ENCODE measurements around the gene SMC6. TPM values are rescaled to one million over a fixed set of nuclear protein-coding genes. Genes with fewer than 3 reads are reported as not detected.

The SMC6 gene
- total and polyA plus RNA-seq, 8 donors = 3.3 to 67.4 (median 13.4) TPM

GRCh38 chr2:17752246-17752645, 1.4 kb downstream of the SMC6 start:
- Histone ChIP-seq H3K4me1 (peaks cover 4 to 38% (median 22%) of the 10 kb centered on the region in 4 donors), H3K36me3 (no peaks in the 10 kb centered on the region), H3K27me3 (no peaks in the 10 kb centered on the region), H3K9me3 (no peaks in the 10 kb centered on the region), H3K27ac (no peak overlapping the region), H3K4me3 (peak overlapping the region in 1 of 4 donors; percentile 87)
- no peak for DNase-seq
- TF ChIP-seq POLR2AphosphoS5 (IDR thresholded peaks at IDR 0.05) (no peak), EP300 (IDR thresholded peaks at IDR 0.05) (no peak), POLR2A (IDR thresholded peaks at IDR 0.05) (no peak), CTCF (IDR thresholded peaks at IDR 0.05) (no peak)
- 43 to 57% (median 54%) methylated on average over 3 of the region's 3 CpGs for WGBS, 5 donors
- intact Hi-C loops (cut with DNase I; ENCODE audit: low total_unique reads) = no loop called here

- no peak for TF ChIP-seq POLR2A (IDR thresholded peaks at IDR 0.05)
- no peak for TF ChIP-seq POLR2AphosphoS5 (IDR thresholded peaks at IDR 0.05)
- TF ChIP-seq EP300 (IDR thresholded peaks at IDR 0.05) = no peak
- no peak for TF ChIP-seq CTCF (IDR thresholded peaks at IDR 0.05)
- H3K27me3 ChIP-seq = no peaks in the 10 kb centered on the region
- peaks cover 0 to 3% (median under 1%) of the 10 kb centered on the region in 4 donors for H3K36me3 ChIP-seq
- WGBS, 5 donors = 79 to 91% (median 87%) methylated on average over 2 of the region's 2 CpGs
- no peak for DNase-seq
- no peaks in the 10 kb centered on the region for H3K9me3 ChIP-seq
- H3K27ac ChIP-seq = no peak overlapping the region
- intact Hi-C loops (cut with DNase I; ENCODE audit: low total_unique reads) = no loop called here
- no peak overlapping the region for H3K4me3 ChIP-seq
- H3K4me1 ChIP-seq = peaks cover 4 to 28% (median 21%) of the 10 kb centered on the region in 4 donors
Measured at GRCh38 chr2:17749753-17750438, 3.7 kb downstream of the SMC6 start.

GRCh38 chr2:17748745-17749144, 4.9 kb downstream of the SMC6 start:
- TF ChIP-seq EP300 (IDR thresholded peaks at IDR 0.05) (no peak), CTCF (IDR thresholded peaks at IDR 0.05) (no peak), POLR2A (IDR thresholded peaks at IDR 0.05) (no peak), POLR2AphosphoS5 (IDR thresholded peaks at IDR 0.05) (no peak)
- H3K27me3 ChIP-seq = no peaks in the 10 kb centered on the region
- DNase-seq = no peak
- peaks cover 0 to 20% (median 12%) of the 10 kb centered on the region in 4 donors for H3K4me1 ChIP-seq
- no peak overlapping the region for H3K4me3 ChIP-seq
- H3K9me3 ChIP-seq = no peaks in the 10 kb centered on the region
- 83 to 93% (median 84%) methylated on average over 6 of the region's 6 CpGs for WGBS, 5 donors
- H3K36me3 ChIP-seq = peaks cover 0 to 14% (median 8%) of the 10 kb centered on the region in 4 donors
- no peak overlapping the region for H3K27ac ChIP-seq
- intact Hi-C loops (cut with DNase I; ENCODE audit: low total_unique reads) = no loop called here

- Histone ChIP-seq H3K27me3 (no peaks in the 10 kb centered on the region), H3K4me1 (peaks cover 0 to 18% (median 10%) of the 10 kb centered on the region in 4 donors), H3K4me3 (no peak overlapping the region), H3K36me3 (peaks cover 0 to 17% (median 9%) of the 10 kb centered on the region in 4 donors), H3K27ac (no peak overlapping the region), H3K9me3 (no peaks in the 10 kb centered on the region)
- DNase-seq = no peak
- intact Hi-C loops (cut with DNase I; ENCODE audit: low total_unique reads) = no loop called here
- 80 to 90% (median 88%) methylated on average over 4 of the region's 4 CpGs for WGBS, 5 donors
- TF ChIP-seq CTCF (IDR thresholded peaks at IDR 0.05) (no peak), POLR2AphosphoS5 (IDR thresholded peaks at IDR 0.05) (no peak), EP300 (IDR thresholded peaks at IDR 0.05) (no peak), POLR2A (IDR thresholded peaks at IDR 0.05) (no peak)
Measured at GRCh38 chr2:17747684-17748452, 5.7 kb downstream of the SMC6 start.
